NT2/D1 (cell line): ENCODE results near the gene EXOC1L.

Experiments
- DNase-seq: peaks from one replicate; pipeline ENCODE4 v3.0.0-alpha.2; 2011; ENCODE audit warnings: low read depth, low spot score
- H3K27me3 ChIP-seq: 2 replicates; pipeline ENCODE4 v1.6.0; 2011; ENCODE audit warnings: mild to moderate bottlenecking; ENCODE audit not compliant: insufficient read length, insufficient read depth
- H3K36me3 ChIP-seq: 2 replicates; pipeline ENCODE4 v1.6.1; 2011; ENCODE audit warnings: mild to moderate bottlenecking, low read length, mixed read lengths; ENCODE audit not compliant: insufficient read depth, insufficient read length
- H3K4me1 ChIP-seq: 2 replicates; pipeline ENCODE4 v1.5.1; 2011; ENCODE audit not compliant: insufficient read depth, insufficient read length
- H3K4me3 ChIP-seq: 2 replicates; pipeline ENCODE4 v1.5.1; 2011; ENCODE audit warnings: low read depth; ENCODE audit not compliant: insufficient read length
- H3K9ac ChIP-seq: 2 replicates; pipeline ENCODE4 v1.6.0; 2011; ENCODE audit warnings: low read depth; ENCODE audit not compliant: insufficient read length
- H3K9me3 ChIP-seq: 2 replicates; pipeline ENCODE4 v1.5.1; 2011; ENCODE audit warnings: mild to moderate bottlenecking, low read length; ENCODE audit not compliant: insufficient read depth
- SUZ12 ChIP-seq: IDR thresholded peaks from 2 replicates; pipeline ENCODE4 v1.6.1; 2011; ENCODE audit not compliant: insufficient read length, insufficient read depth; ENCODE audit errors: extremely low read depth
- YY1 ChIP-seq: IDR thresholded peaks from 2 replicates; pipeline ENCODE4 v1.6.1; 2011; ENCODE audit not compliant: insufficient read length, insufficient read depth
- ZNF274 ChIP-seq: IDR thresholded peaks from 2 replicates; pipeline ENCODE4 v1.6.1; 2011; ENCODE audit warnings: mild to moderate bottlenecking, low read depth, low read length

The EXOC1L gene

DNA sequence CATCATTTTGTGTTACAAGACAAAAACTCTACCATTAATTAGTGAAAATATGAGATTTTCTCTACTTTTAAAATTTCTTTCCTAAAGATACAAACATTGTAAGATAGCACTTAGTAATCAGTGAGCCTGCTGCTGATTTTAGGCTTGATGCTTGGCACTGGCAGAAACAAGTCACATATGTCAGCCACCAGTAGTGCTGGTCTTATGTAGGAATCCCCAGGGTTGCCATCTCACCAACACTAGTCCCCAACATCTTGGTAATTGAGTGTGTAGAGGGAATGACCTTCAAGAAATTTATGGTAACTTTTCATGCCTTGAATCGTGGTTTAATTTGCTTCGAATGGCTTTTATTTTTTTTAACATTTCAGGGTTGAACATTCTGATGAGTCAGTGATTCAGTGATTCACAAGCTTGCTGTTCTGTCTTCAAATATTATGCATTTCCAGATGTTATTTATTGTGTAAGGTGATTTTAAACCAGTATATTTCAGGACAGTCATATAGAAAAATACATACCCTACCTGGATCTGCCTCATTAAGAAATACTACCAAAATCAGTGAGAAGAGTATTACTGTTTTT is 45.7 kb downstream of the EXOC1L start:
- Histone ChIP-seq H3K4me1 (no peaks in the 10 kb centered on the region), H3K9me3 (peaks cover 8% of the 10 kb centered on the region; the same call in 1 of the 2 replicates), H3K27me3 (no peaks in the 10 kb centered on the region), H3K9ac (no peak overlapping the region), H3K36me3 (peaks cover 28% of the 10 kb centered on the region), H3K4me3 (no peak overlapping the region)
- no peak for TF ChIP-seq SUZ12
- TF ChIP-seq YY1: no peak
- TF ChIP-seq ZNF274: no peak
- DNase-seq: no peak

DNA sequence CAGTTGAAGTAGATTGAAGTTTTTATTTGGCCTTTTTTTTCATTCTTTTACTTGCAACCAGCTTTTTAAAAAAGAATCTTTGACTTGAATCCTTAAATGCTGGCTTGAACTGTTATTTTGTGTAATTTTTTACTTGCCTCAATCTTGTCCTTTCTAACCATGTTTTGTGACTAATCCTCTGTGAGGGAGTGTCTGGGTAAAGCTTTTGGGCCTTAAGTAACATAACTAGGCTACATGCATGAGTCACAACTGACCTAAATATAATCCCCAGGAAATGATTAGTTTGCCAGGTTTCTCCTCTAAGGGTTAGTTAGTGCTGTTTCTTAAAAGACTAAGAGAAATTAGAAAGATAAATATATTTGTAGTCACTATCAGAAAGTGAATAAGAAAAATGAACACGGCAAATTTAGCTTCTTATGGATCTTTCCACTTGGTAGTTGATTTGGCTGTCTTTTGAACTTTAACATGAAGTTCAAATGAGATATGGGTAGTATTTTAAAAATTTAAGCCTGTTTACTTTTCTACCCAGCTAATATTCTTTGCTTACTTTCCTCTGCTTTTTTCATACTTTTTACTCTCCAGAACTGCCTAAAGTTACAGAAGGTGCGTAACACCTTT is 46.8 kb downstream of the EXOC1L start:
- Histone ChIP-seq H3K36me3 (peaks cover 31% of the 10 kb centered on the region), H3K4me1 (no peaks in the 10 kb centered on the region), H3K9me3 (peaks cover 8% of the 10 kb centered on the region; the same call in 1 of the 2 replicates), H3K9ac (no peak overlapping the region), H3K4me3 (no peak overlapping the region), H3K27me3 (no peaks in the 10 kb centered on the region)
- no peak for TF ChIP-seq ZNF274
- no peak for TF ChIP-seq YY1
- no peak for TF ChIP-seq SUZ12
- DNase-seq: no peak

DNA sequence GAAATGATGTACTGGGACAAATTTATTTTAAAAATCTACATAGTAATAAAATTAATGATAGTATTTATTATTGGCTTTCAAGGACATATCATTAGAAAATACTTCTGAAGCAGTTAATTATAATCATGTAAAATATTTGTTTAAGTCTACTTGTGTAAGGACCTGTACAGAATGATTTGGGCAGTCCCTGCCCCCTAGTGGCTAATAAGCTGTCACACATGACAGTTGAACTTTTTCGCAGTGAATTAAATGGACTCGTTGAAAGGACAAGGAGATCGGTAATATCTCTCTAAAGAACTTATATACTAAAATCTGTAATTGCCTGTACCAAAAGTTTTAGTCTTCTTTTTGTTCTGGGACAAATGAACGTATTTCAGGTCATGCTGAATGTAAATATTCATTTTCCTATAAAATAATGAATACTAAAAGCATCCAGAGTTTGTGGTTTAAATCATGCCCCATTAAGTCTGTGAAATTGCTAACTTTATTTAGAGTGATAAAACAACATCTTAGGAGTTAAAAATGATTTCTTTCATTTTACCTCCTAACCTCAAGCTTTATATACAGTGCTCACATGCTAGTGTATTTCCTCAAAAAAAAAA is 47.5 kb downstream of the EXOC1L start:
- H3K4me3 ChIP-seq: no peak overlapping the region
- H3K4me1 ChIP-seq: no peaks in the 10 kb centered on the region
- DNase-seq: peak; percentile 22
- no peaks in the 10 kb centered on the region for H3K27me3 ChIP-seq
- H3K9me3 ChIP-seq: peaks cover 8% of the 10 kb centered on the region; the same call in 1 of the 2 replicates
- peaks cover 34% of the 10 kb centered on the region for H3K36me3 ChIP-seq
- TF ChIP-seq YY1 (no peak), SUZ12 (no peak), ZNF274 (no peak)
- no peak overlapping the region for H3K9ac ChIP-seq

DNA sequence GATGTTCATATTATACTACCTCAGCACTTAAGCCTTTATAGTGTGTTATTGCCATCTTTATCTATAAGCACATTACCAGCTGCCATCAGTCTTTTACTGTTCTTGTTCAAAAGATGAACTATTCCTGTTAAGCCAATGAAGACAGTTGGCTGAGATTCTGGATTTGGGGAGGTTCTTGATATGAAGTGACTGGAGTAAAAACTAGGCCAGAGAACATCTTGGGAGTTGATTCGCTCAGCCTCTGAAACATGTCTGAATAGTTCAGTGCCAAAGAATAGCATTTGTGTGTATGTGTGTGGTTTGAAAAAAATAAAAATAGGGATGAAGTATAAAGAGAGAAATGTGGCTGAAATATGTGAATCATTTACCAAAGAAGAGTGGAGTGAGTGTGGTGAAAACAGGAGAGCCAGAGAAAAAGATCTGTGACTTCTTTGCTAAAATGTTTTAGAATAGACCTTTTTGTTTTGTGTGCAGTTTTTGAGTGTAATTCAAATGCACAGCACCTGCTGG is 49.0 kb downstream of the EXOC1L start:
- no peak for TF ChIP-seq ZNF274
- Histone ChIP-seq H3K4me1 (no peaks in the 10 kb centered on the region), H3K36me3 (peaks cover 31% of the 10 kb centered on the region), H3K4me3 (no peak overlapping the region), H3K9me3 (peaks cover 8% of the 10 kb centered on the region; the same call in 1 of the 2 replicates), H3K27me3 (no peaks in the 10 kb centered on the region), H3K9ac (no peak overlapping the region)
- DNase-seq: no peak

DNA sequence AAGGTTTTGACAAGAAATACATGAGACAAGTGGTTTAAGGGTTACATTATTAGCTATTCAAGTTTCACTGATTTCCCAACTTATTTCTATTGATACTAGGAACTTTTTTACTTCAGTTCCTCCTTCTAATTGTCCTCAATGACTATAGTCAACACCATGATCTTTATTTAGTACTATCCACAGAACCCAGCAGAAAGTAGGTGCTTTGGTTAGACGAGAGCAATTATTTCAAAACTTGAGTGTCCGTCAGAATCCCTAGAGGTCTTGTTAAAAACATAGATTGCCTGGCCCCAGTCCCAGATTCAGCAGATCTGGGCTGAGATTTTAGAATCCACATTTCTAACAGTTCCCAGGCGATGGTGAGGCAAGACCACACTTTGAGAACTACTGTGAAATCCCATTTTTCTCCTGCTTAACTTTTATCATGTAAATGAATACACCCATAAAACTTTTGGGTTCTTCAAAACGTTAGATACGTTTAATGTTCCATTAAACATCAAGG is 51.8 kb downstream of the EXOC1L start:
- no peak for DNase-seq
- TF ChIP-seq YY1 (no peak), SUZ12 (no peak), ZNF274 (no peak)
- no peak overlapping the region for H3K9ac ChIP-seq
- H3K4me1 ChIP-seq: no peaks in the 10 kb centered on the region
- H3K27me3 ChIP-seq: no peaks in the 10 kb centered on the region
- H3K9me3 ChIP-seq: peaks cover 8% of the 10 kb centered on the region; the same call in 1 of the 2 replicates
- peaks cover 32% of the 10 kb centered on the region for H3K36me3 ChIP-seq
- no peak overlapping the region for H3K4me3 ChIP-seq

DNA sequence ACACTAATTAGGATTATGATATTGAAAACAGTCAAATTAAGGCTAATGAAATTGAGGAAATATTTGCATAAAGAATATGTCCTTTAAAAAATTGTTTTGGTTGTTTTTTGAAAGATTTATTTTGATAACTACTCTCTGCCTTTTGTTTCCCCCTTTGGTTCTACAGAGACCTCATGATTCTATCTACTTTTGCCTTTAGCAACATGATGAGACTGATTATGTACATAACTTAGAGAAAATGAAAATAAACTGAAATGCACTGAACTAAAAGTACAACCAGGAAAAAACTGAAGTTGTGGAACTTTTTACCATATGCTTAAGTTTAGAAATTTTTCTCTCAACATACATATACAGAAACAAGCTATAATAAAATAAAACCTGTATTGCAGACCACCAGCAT is 55.2 kb downstream of the EXOC1L start:
- Histone ChIP-seq H3K9me3 (no peaks in the 10 kb centered on the region), H3K9ac (no peak overlapping the region)

DNA sequence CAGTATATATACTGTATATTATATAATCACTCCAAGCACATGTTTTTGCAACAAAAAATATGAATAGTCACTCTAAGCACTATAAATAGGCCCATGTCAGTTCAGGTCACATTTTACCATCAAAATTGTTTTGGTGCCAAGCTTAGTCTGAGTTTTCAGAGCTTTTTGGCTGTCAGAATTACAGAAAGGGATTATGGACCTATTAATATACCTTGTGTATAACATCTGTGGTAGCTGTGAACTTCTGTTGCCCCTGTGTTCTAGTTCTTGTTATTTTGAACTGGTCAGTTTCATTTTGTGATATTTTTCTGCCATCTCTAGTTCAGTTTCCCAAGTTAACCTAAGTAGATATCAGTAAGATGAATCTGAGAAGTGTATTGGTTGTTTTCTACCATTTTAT is 56.8 kb downstream of the EXOC1L start:
- H3K36me3 ChIP-seq: peaks cover 26% of the 10 kb centered on the region
- no peak overlapping the region for H3K4me3 ChIP-seq
- DNase-seq: no peak
- no peaks in the 10 kb centered on the region for H3K4me1 ChIP-seq
- no peaks in the 10 kb centered on the region for H3K27me3 ChIP-seq
- no peak overlapping the region for H3K9ac ChIP-seq
- no peak for TF ChIP-seq SUZ12
- TF ChIP-seq ZNF274: no peak
- TF ChIP-seq YY1: no peak
- peaks cover 5% of the 10 kb centered on the region; the same call in 1 of the 2 replicates for H3K9me3 ChIP-seq

More for the DNA sequence above, 55.2 kb downstream of the EXOC1L start:
- DNase-seq: no peak
- Histone ChIP-seq H3K36me3 (peaks cover 30% of the 10 kb centered on the region), H3K4me1 (no peaks in the 10 kb centered on the region), H3K4me3 (no peak overlapping the region), H3K27me3 (no peaks in the 10 kb centered on the region)
- TF ChIP-seq SUZ12 (no peak), YY1 (no peak)
